ENCODE data around the gene ZNRF3.
"Not testable (repeated sequence)": the region's sequence is repeated elsewhere in the genome, so short reads cannot be mapped to it uniquely, and the experiment has no call there.

ZNRF3 gene

DNA sequence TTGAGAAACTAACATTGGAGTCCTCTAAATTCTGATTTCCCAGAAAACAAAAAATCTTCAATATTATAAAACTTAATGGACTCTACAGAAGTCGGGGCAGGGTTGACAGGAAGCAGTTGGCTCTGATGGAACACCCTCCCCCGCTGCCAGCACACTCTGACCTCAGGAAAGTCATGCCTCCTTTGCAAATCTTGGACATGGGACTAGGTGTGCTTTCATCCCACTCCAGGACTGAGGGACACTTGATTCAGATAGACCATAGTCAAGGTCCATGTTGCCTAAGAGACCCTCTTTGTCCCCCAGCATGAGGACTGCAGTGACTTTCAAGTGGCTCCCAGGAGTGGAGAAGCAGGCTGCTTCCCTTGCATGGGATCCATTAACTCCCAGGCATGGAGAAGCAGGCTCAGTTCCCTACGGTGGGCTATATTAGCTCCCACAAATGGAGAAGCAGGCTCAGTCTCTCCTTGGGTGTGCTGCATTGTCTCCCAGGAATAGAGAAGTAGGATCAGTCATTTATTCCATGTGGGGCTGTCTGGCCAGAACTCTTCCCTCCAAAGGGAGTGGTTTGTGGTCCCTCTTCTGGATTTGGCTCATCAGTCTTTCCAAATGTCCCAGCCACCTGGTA is 139.9 kb downstream of the ZNRF3 start:
- H3K4me1 Mint-ChIP-seq: no peaks in the 10 kb centered on the region
- H3K27ac Mint-ChIP-seq: no peak overlapping the region
- no peak overlapping the region for H3K4me3 Mint-ChIP-seq
- H3K36me3 Mint-ChIP-seq: peaks cover 6% of the 10 kb centered on the region
- H3K9me3 Mint-ChIP-seq: peaks cover 4% of the 10 kb centered on the region
- H3K27me3 Mint-ChIP-seq: peaks cover 22% of the 10 kb centered on the region
- ATAC-seq: no peak

DNA sequence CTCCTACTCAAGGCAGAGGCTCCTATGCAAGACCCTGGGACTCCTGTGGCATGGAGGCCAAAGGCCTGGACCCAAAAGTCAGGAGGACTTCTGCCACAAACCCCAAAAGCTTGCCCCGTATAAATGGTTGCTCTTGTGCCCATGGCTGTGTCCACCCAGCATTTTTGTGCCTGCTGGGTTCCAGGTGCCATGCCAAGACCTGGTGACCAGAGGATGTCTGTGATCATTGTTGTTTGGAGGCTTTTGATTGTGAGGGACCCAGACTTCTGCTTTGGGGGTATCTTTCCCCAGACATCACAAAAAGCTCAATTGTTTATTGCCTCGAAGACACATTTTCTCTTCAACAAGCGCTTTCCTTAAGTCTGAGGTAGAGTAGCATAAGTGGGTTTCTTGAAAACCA is 143.2 kb downstream of the ZNRF3 start:
- Mint-ChIP-seq H3K4me3 (no peak overlapping the region), H3K27me3 (peaks cover 55% of the 10 kb centered on the region), H3K27ac (no peak overlapping the region), H3K4me1 (peaks cover 8% of the 10 kb centered on the region), H3K36me3 (peaks cover 6% of the 10 kb centered on the region), H3K9me3 (no peaks in the 10 kb centered on the region)
- no peak for ATAC-seq

DNA sequence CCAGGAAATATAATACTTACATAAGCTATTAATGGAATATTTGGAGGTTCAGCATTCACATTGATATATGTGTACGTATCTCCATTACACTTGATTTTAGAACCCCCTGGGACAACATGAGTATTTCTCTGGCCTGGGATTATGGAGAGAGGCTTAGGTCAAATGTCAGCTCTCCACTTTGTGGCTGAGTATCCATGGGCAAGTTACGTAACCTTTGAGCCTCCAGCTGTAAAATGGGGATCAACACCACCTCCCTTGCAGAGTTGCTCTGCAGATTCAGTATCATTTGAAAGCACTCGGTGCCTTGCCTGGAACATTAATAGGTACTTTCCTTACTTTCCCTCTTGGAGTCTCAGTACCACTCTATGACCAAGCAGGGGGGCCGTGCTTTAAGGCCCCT is 145.1 kb downstream of the ZNRF3 start:
- H3K9me3 Mint-ChIP-seq: no peaks in the 10 kb centered on the region
- H3K36me3 Mint-ChIP-seq: peaks cover 6% of the 10 kb centered on the region
- H3K4me1 Mint-ChIP-seq: peaks cover 8% of the 10 kb centered on the region
- H3K4me3 Mint-ChIP-seq: no peak overlapping the region
- no peak for ATAC-seq
- peaks cover 73% of the 10 kb centered on the region for H3K27me3 Mint-ChIP-seq
- no peak overlapping the region for H3K27ac Mint-ChIP-seq

DNA sequence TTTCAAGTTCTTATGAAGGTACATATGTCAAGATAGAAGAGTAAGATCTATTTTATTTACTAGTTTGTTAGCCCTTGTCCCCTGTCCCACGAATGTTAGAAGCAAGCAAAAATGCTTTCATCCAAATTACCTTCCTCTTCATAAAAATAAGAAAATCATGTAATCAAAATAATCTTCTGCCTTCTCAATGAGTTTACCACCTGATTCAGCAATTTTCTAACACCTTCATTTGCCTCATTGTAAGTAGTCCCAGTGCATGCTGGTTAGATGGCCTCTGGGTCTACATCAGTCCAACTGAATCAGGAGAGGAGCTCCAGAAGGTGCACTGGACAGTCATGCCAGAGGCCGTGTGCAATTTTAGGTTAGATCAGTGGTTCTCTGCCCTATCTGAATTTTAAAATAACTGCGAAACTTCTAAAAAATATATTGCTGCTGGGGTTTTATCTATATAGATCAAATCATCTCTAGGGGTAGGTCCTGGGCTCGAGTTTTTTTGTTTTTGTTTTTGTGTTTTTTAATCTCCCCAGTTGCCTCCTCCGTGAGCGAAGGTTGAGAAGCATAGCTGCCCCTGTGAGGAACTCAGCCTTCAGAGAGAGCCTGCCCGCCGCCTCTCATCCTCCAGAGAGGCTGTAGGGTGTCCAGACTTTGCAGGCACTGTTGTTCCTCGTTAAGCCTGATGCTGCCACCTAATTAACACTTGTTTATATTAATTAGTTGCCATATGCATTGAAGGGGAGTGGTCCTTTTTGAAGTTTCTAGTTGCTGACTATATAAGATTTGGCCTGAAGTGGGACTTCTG is 146.0 kb downstream of the ZNRF3 start:
- H3K4me1 Mint-ChIP-seq: peaks cover 8% of the 10 kb centered on the region
- H3K27ac Mint-ChIP-seq: no peak overlapping the region
- no peaks in the 10 kb centered on the region for H3K9me3 Mint-ChIP-seq
- no peak for ATAC-seq
- H3K4me3 Mint-ChIP-seq: no peak overlapping the region
- peaks cover 75% of the 10 kb centered on the region for H3K27me3 Mint-ChIP-seq
- peaks cover 6% of the 10 kb centered on the region for H3K36me3 Mint-ChIP-seq

DNA sequence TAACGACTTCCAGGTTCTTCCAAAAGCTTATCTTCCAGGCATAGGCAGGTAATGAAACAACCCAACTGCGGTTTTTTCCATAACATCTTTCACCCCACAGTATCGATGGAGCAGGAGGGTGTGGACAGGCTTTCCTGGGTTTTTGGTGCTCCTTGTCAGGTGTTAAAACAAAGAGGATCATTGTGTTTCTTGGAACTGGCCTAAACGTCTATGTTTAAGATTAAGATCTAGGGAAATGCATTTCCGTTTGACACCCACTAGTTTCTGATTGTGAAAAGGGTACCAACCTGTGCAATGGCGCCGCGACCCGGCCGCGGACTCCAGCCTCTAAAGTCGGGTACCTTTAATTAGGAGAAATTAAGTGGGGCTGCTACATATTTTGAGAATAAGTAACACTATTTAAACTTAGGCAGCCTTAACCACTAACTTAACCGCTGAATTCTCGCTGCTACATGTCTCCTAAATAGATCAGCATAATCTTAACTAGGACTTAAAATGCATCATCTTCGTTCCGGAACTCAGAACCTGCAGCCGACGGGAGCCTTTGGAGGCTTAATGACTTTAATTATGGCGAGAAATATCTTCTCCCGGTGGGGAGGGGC is 146.7 kb downstream of the ZNRF3 start:
- Mint-ChIP-seq H3K27ac (no peak overlapping the region), H3K4me1 (peaks cover 8% of the 10 kb centered on the region)

DNA sequence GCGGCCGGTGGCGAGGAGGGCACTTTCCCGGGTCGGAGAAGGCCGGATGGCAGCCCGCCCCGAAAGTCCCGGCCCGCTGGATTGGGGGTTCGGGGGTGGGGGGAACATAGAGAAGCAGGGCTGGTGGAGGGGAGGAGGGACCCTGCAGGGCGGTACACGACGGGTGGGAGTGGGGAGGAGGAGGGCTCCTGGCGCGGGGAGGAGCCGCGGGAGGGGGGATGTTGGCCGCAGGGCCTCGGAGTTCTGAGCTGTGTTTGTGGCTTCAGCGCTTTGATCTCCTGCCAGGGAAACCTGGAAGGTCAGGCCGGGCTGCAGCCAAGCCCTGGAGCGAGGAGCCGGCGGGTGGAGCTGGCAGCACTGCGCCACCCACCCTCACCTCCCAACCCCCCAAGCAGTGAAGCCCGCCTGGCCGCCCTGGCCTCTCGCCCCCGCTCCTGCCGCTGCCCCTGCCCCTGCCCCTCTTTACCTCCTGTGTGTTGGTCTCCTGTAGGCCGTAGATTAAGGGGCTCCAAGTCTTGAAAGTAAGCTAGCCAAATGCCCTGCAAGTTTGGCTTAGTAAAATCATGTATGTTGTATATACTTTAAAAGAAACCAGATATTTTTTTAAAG is 147.3 kb downstream of the ZNRF3 start:
- Mint-ChIP-seq H3K4me1 (peaks cover 8% of the 10 kb centered on the region), H3K27me3 (peaks cover 66% of the 10 kb centered on the region), H3K27ac (no peak overlapping the region), H3K36me3 (no peaks in the 10 kb centered on the region), H3K4me3 (peak overlapping the region; percentile 56), H3K9me3 (no peaks in the 10 kb centered on the region)
- peak; percentile 39 for ATAC-seq

More for the DNA sequence above, 146.7 kb downstream of the ZNRF3 start:
- Mint-ChIP-seq H3K4me3 (peak overlapping the region; percentile 56), H3K27me3 (peaks cover 72% of the 10 kb centered on the region), H3K9me3 (no peaks in the 10 kb centered on the region), H3K36me3 (peaks cover 5% of the 10 kb centered on the region)
- no peak for ATAC-seq

DNA sequence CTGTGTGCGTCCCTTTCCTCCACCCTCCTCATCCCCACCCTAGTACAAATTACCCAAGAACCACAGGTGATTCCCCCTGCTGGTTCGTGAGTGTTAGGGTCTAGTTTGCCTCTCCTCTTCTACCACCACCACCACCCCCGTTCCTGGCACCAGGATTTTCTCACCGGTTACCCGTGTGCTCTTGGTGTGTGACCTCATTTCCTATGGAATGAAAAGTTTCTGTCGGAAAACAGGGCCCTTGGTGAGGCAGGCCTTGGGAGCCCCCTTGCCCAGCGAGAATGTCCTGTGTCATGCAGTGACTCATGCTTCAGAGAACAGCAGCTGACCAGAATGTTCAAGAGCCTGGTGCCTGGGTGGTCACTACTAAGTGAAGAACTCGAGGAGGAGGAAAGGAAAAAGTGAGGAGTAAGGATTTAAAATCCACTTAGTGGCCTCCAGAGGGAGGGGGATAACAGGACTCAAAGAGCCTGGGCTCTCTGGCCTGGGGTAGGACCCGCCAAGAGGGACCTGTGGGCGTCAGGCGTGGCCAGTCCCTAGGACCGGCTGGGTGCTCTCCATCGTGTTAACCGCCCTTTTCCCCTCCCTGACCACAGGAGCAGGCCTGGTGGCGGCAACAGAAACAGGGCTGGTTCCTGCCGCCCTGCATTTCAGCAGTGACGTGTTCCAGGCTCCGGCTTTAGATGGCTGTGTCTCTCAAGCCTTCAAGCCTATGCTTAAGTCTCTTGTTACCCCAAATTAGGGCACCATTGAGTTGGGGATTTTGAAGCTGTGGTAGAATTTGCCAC is 148.0 kb downstream of the ZNRF3 start:
- peaks cover 65% of the 10 kb centered on the region for H3K27me3 Mint-ChIP-seq
- no peaks in the 10 kb centered on the region for H3K9me3 Mint-ChIP-seq
- no peak overlapping the region for H3K27ac Mint-ChIP-seq
- no peak overlapping the region for H3K4me3 Mint-ChIP-seq
- H3K4me1 Mint-ChIP-seq: peaks cover 8% of the 10 kb centered on the region
- H3K36me3 Mint-ChIP-seq: no peaks in the 10 kb centered on the region
- ATAC-seq: no peak

DNA sequence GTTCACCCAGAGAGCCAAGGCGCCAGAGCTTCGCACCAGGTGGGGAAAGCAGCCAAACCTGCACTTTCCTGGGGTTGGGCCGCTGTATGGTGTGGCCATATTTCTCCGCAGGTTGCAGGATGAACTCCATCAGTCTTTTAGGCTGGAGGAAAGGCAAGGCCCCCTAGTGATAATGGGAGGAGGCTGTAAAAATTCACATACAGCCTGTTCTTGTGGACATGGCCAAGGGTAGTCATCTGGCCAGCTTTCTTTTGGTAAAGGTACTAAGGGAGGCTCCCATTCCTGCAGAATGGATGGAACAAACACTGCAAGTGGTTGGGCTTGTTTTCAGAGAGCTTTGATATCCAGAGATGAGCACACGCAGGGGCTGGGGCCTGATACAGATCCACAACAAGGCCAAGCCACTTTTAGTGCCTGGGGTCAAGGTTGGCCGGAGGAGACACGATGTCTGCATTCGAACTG is 148.7 kb downstream of the ZNRF3 start:
- H3K4me1 Mint-ChIP-seq: peaks cover 8% of the 10 kb centered on the region
- no peak overlapping the region for H3K27ac Mint-ChIP-seq
- no peak for ATAC-seq
- no peak overlapping the region for H3K4me3 Mint-ChIP-seq
- peaks cover 65% of the 10 kb centered on the region for H3K27me3 Mint-ChIP-seq
- no peaks in the 10 kb centered on the region for H3K9me3 Mint-ChIP-seq
- no peaks in the 10 kb centered on the region for H3K36me3 Mint-ChIP-seq

DNA sequence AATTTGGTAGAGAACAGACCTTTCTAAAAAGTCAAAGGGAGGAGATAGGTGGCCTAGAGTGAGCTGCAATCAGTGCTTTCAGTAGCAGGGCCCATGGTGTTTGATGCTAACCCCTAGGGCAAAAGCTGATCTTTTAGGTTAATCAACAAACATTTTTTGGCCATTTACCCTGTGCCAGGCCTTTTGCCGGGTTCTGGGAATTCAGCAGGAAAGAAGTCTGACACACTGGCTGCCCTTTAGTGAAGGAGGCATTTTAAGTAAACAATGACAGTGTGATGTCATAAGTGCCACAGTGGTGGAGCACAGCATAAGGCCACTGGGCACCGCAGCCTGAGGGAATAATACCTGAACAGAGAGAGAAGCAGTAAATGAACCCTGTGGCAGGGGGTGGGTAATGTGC is 149.2 kb downstream of the ZNRF3 start:
- H3K4me3 Mint-ChIP-seq: no peak overlapping the region
- no peaks in the 10 kb centered on the region for H3K9me3 Mint-ChIP-seq
- peaks cover 60% of the 10 kb centered on the region for H3K27me3 Mint-ChIP-seq
- no peak overlapping the region for H3K27ac Mint-ChIP-seq
- ATAC-seq: no peak
- peaks cover 8% of the 10 kb centered on the region for H3K4me1 Mint-ChIP-seq
- H3K36me3 Mint-ChIP-seq: no peaks in the 10 kb centered on the region

DNA sequence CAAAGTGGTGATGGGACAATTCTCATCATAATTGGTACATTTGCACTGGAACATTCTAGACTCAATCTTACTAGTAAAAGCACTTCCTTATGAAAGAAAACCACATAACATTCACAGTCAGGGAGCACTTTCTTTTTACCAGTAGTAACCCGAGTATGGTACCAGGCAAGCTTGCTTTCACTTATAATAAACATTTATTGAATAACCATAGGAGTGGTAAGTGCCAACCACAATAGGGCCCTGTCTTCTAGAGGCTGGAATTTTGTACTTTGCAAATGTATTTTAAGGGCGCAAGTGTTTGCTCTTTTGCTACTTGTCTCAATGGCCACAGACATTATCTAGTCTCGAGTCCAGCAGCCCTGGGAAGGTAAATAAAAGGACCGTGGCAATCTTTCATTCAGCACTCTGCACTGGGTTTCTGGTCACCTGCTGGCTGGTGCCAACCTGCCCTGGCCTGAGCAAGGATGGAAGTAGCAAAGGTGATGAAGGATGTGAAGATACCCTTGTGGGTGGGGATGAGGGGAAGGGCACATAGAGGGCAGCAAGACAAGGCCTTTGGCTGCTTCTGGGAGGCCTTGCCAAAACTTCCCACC is 154.1 kb downstream of the ZNRF3 start:
- H3K27ac Mint-ChIP-seq: no peak overlapping the region
- no peaks in the 10 kb centered on the region for H3K9me3 Mint-ChIP-seq
- H3K36me3 Mint-ChIP-seq: no peaks in the 10 kb centered on the region
- peaks cover 20% of the 10 kb centered on the region for H3K27me3 Mint-ChIP-seq
- no peak overlapping the region for H3K4me3 Mint-ChIP-seq
- H3K4me1 Mint-ChIP-seq: no peaks in the 10 kb centered on the region
- no peak for ATAC-seq

DNA sequence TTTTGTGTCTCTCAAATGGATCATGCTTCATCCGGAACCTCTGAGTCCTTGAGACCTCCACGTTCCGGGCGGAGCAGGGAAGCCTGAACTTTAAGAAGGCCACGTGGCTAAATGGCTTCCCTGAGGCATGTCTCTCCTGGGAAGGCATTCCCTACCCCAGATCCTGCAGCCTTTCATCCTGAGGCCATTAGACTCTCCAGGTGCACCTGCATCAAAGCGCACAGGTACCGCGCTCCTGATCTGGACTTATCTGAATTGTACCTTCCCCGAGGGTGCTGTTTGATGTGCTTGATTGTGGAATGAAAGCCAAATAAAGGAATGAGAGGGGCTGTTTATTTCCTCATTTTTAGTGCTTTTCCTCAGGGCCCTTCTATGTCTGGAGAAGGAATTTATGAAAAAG is 155.8 kb downstream of the ZNRF3 start:
- no peak for ATAC-seq
- Mint-ChIP-seq H3K9me3 (no peaks in the 10 kb centered on the region), H3K4me3 (no peak overlapping the region)

DNA sequence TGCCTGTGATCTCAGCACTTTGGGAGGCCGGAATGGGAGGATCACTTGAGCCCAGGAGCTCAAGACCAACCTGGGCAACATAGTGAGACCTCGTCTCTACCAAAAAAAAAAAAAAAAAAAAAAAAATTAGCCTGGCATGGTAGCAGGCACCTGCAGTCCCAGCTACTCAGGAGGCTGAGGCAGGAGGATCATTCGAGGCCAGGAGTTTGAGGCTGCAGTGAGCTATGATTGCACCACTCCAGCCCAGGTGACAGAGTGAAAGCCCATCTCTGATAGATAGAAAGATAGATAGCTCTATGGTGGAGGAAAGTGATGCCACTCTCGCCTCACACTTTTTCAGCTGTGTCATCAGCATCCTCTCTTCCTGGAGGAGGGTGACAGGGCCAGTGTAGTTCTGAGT is 156.3 kb downstream of the ZNRF3 start:
- not testable (repeated sequence) for H3K27ac Mint-ChIP-seq, H3K4me3 Mint-ChIP-seq, H3K36me3 Mint-ChIP-seq, H3K9me3 Mint-ChIP-seq, H3K27me3 Mint-ChIP-seq, H3K4me1 Mint-ChIP-seq, ATAC-seq

More for the DNA sequence above, 155.8 kb downstream of the ZNRF3 start:
- H3K36me3 Mint-ChIP-seq: no peaks in the 10 kb centered on the region
- H3K4me1 Mint-ChIP-seq: no peaks in the 10 kb centered on the region
- H3K27ac Mint-ChIP-seq: no peak overlapping the region
- peaks cover 8% of the 10 kb centered on the region for H3K27me3 Mint-ChIP-seq

DNA sequence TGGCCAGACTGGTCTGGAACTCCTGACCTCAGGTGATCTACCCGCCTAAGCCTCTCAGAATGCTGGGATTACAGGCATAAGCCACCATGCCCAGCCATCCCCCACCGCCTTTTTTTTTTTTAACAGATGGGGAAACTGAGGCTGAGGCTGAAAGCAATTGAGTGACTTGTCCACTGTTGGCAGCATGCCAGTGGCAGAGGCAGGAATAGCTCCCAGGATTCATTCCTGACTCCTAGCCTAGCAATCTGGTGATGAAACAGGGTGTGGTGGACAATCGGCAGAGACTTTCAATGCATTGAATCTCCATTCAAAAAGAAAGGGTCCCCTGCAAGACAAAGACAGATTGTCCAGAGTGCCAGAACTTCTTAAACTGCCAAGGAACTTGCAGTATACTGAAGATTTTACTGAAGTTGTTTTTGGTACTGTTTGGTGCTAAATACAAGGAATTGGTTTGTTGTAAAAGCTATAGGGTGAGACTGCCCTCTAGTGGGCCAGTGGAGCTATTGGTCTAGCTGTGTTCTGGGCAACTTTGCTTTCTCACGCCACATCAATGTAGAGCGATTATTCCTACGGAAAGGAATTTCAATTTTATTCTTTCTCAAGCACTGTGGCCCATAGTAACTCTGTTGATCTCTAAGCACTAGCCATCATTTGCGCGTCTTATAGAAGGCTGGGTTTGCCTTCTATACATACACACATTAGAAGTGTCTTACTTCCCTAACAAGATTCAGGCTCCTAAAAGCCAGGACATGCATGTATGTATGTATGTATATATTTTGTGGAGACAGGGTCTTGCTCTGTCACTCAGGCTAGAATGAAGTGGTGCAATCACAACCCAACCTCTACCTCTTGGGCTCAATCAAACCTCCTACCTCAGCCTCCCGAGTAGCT is 157.3 kb downstream of the ZNRF3 start:
- Mint-ChIP-seq H3K4me3 (no peak overlapping the region), H3K27ac (no peak overlapping the region), H3K36me3 (no peaks in the 10 kb centered on the region), H3K4me1 (no peaks in the 10 kb centered on the region), H3K9me3 (no peaks in the 10 kb centered on the region), H3K27me3 (peaks cover 8% of the 10 kb centered on the region)
- peak; percentile 67 for ATAC-seq

DNA sequence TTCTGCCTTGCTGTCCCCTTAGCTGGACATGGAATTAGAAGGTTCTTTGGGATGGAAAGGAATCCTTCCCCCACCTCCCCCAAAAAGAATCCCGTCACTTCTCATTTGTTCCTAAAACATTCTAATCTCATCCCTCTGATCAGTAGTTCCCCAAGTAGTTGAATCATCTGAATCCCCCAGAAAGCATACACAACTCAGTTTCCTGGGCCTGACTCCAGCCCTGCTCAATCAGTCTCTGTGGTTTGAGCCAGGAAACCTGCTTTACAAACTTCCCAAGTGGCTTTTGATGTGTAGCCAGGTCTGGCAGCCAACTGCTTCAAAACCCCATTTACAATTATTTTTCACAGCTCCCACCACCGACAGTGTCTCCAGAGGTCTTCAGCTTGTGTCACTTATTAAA is 158.0 kb downstream of the ZNRF3 start:
- Mint-ChIP-seq H3K36me3 (no peaks in the 10 kb centered on the region), H3K4me3 (no peak overlapping the region), H3K27ac (no peak overlapping the region), H3K9me3 (no peaks in the 10 kb centered on the region), H3K27me3 (peaks cover 8% of the 10 kb centered on the region), H3K4me1 (no peaks in the 10 kb centered on the region)
- ATAC-seq: no peak

Data from stimulated activated memory B cell treated with anti-CD40 and anti-IgM and Interleukin-4, amounts not matched to agents 10 μg/mL and 1 μg/mL and 100 μg/mL, for 72 hours (primary cell).